Activated T-helper 2 cell treated with anti-CD3 and anti-CD28 coated beads, Interferon-gamma antibody, Interleukin-2, Interleukin-4, amounts not matched to agents 10 μg/mL and 5 μg/mL and 100 μg/mL, durations not matched to agents 14 hours and 24 hours and 36 hours (primary cell): ENCODE data around the gene NT5DC2. TPM values are rescaled to one million over a fixed set of nuclear protein-coding genes. Genes with fewer than 3 reads are reported as not detected.
"Not testable (repeated sequence)": the region's sequence is repeated elsewhere in the genome, so short reads cannot be mapped to it uniquely, and the experiment has no call there.

Source experiments
- DNase-seq: peaks from one replicate; pipeline ENCODE4 v3.0.0; 2021; ENCODE audit warnings: low spot score
- H3K27ac Mint-ChIP-seq: one replicate; pipeline ENCODE4 v1.8.0; 2021; ENCODE audit warnings: mixed read lengths
- H3K27me3 Mint-ChIP-seq: one replicate; pipeline ENCODE4 v1.8.0; 2021; ENCODE audit warnings: low read depth, mixed read lengths
- H3K36me3 Mint-ChIP-seq: one replicate; pipeline ENCODE4 v1.8.0; 2021; ENCODE audit warnings: low read depth, mixed read lengths
- H3K4me1 Mint-ChIP-seq: one replicate; pipeline ENCODE4 v1.8.0; 2021; ENCODE audit warnings: low read depth, mixed read lengths
- H3K4me3 Mint-ChIP-seq: one replicate; pipeline ENCODE4 v1.8.0; 2021; ENCODE audit warnings: low read depth, mild to moderate bottlenecking, moderate library complexity, mixed read lengths
- H3K9me3 Mint-ChIP-seq: one replicate; pipeline ENCODE4 v1.8.0; 2021; ENCODE audit warnings: mixed read lengths
- intact Hi-C: fragments of 100-400 bp; cut with micrococcal nuclease; formaldehyde crosslinking; loops from one replicate; pipeline ENCODE4 v1.15.1; 2023
- total RNA-seq: library from RNA; stranded (reverse); gene quantifications from 2 replicates; pipeline ENCODE4 v1.2.3, GENCODE V29; 2022

The NT5DC2 gene
- total RNA-seq, 1 donor from 2014 or later, result 77.9 TPM

- Mint-ChIP-seq H3K4me1 (no peaks in the 10 kb centered on the region), H3K9me3 (no peaks in the 10 kb centered on the region), H3K27ac (no peak overlapping the region), H3K4me3 (no peak overlapping the region), H3K36me3 (peaks cover 14% of the 10 kb centered on the region), H3K27me3 (no peaks in the 10 kb centered on the region)
- DNase-seq, result no peak
- intact Hi-C loops, result no loop called here
These were observed 6.5 kb downstream of the NT5DC2 start for GRCh38 chr3:52527039-52527731.

GRCh38 chr3:52526671-52527038 is 7.0 kb downstream of the NT5DC2 start:
- H3K4me1 Mint-ChIP-seq, H3K9me3 Mint-ChIP-seq, H3K27ac Mint-ChIP-seq, DNase-seq, H3K4me3 Mint-ChIP-seq, H3K27me3 Mint-ChIP-seq, intact Hi-C loops: not testable (repeated sequence)
- H3K36me3 Mint-ChIP-seq, result peaks cover 14% of the 10 kb centered on the region

GRCh38 chr3:52525680-52526561 is 7.7 kb downstream of the NT5DC2 start:
- Mint-ChIP-seq H3K4me1 (no peaks in the 10 kb centered on the region), H3K9me3 (no peaks in the 10 kb centered on the region), H3K27me3 (no peaks in the 10 kb centered on the region), H3K27ac (no peak overlapping the region), H3K36me3 (peaks cover 14% of the 10 kb centered on the region), H3K4me3 (no peak overlapping the region)
- intact Hi-C loops, result no loop called here
- no peak for DNase-seq

GRCh38 chr3:52524752-52525679 is 8.6 kb downstream of the NT5DC2 start:
- no peaks in the 10 kb centered on the region for H3K27me3 Mint-ChIP-seq
- H3K9me3 Mint-ChIP-seq, result no peaks in the 10 kb centered on the region
- no peak for DNase-seq
- intact Hi-C loops, result no loop called here
- no peak overlapping the region for H3K27ac Mint-ChIP-seq
- H3K4me1 Mint-ChIP-seq, result no peaks in the 10 kb centered on the region
- H3K4me3 Mint-ChIP-seq, result no peak overlapping the region
- peaks cover 14% of the 10 kb centered on the region for H3K36me3 Mint-ChIP-seq

GRCh38 chr3:52524258-52524751 is 9.4 kb downstream of the NT5DC2 start:
- Mint-ChIP-seq H3K36me3 (peaks cover 11% of the 10 kb centered on the region), H3K4me1 (no peaks in the 10 kb centered on the region), H3K9me3 (no peaks in the 10 kb centered on the region), H3K27ac (no peak overlapping the region), H3K4me3 (no peak overlapping the region), H3K27me3 (no peaks in the 10 kb centered on the region)
- DNase-seq, result no peak
- intact Hi-C loops, result no loop called here

- no peaks in the 10 kb centered on the region for H3K9me3 Mint-ChIP-seq
- H3K27me3 Mint-ChIP-seq, result no peaks in the 10 kb centered on the region
- peaks cover 11% of the 10 kb centered on the region for H3K36me3 Mint-ChIP-seq
- intact Hi-C loops, result no loop called here
- H3K4me3 Mint-ChIP-seq, result no peak overlapping the region
- no peak overlapping the region for H3K27ac Mint-ChIP-seq
- no peak for DNase-seq
- no peaks in the 10 kb centered on the region for H3K4me1 Mint-ChIP-seq
These were observed 10.0 kb downstream of the NT5DC2 start for GRCh38 chr3:52523386-52524257.

GRCh38 chr3:52522651-52523251 is 10.9 kb downstream of the NT5DC2 start:
- DNase-seq, result no peak
- no peaks in the 10 kb centered on the region for H3K4me1 Mint-ChIP-seq
- H3K27me3 Mint-ChIP-seq, result no peaks in the 10 kb centered on the region
- intact Hi-C loops, result no loop called here
- H3K36me3 Mint-ChIP-seq, result peaks cover 5% of the 10 kb centered on the region
- H3K9me3 Mint-ChIP-seq, result no peaks in the 10 kb centered on the region
- H3K4me3 Mint-ChIP-seq, result no peak overlapping the region
- no peak overlapping the region for H3K27ac Mint-ChIP-seq

GRCh38 chr3:52521881-52522650 is 11.6 kb downstream of the NT5DC2 start:
- intact Hi-C loops, result no loop called here
- no peaks in the 10 kb centered on the region for H3K36me3 Mint-ChIP-seq
- no peaks in the 10 kb centered on the region for H3K9me3 Mint-ChIP-seq
- H3K27me3 Mint-ChIP-seq, result no peaks in the 10 kb centered on the region
- H3K4me3 Mint-ChIP-seq, result no peak overlapping the region
- H3K4me1 Mint-ChIP-seq, result no peaks in the 10 kb centered on the region
- no peak for DNase-seq
- no peak overlapping the region for H3K27ac Mint-ChIP-seq

GRCh38 chr3:52521488-52521824 is 12.2 kb downstream of the NT5DC2 start:
- no peaks in the 10 kb centered on the region for H3K27me3 Mint-ChIP-seq

GRCh38 chr3:52520716-52521487 is 12.8 kb downstream of the NT5DC2 start:
- Mint-ChIP-seq H3K36me3 (no peaks in the 10 kb centered on the region), H3K27ac (no peak overlapping the region), H3K9me3 (no peaks in the 10 kb centered on the region), H3K4me3 (no peak overlapping the region), H3K27me3 (no peaks in the 10 kb centered on the region), H3K4me1 (no peaks in the 10 kb centered on the region)
- intact Hi-C loops, result no loop called here
- DNase-seq, result no peak

More at GRCh38 chr3:52521488-52521824, 12.2 kb downstream of the NT5DC2 start:
- Mint-ChIP-seq H3K36me3 (no peaks in the 10 kb centered on the region), H3K4me3 (no peak overlapping the region), H3K4me1 (no peaks in the 10 kb centered on the region), H3K27ac (no peak overlapping the region), H3K9me3 (no peaks in the 10 kb centered on the region)
- no peak for DNase-seq
- intact Hi-C loops, result no loop called here
